PC-9 (cell line): ENCODE results near the gene MRPL21. TPM values are rescaled to one million over a fixed set of nuclear protein-coding genes. Genes with fewer than 3 reads are reported as not detected.

Source experiments
- BruUV-seq: library from RNA; stranded (reverse); fragments of 400-500 nt; replicated peaks from 2 replicates; lab custom pipeline; 2021; lab: Mats Ljungman, UMichigan
- CTCF ChIA-PET: fragments of 300-600 bp; sonication (Branson Sonifier 250); formaldehyde crosslinking; loops from one replicate; lab custom pipeline; 2022; ENCODE audit warnings: antibody characterized with exemption; lab: Charles Lee
- POLR2A ChIA-PET: fragments of 300-600 bp; sonication (Branson Sonifier 250); formaldehyde crosslinking; loops from one replicate; lab custom pipeline; 2022; ENCODE audit warnings: antibody characterized with exemption; ENCODE audit not compliant: unreplicated experiment; lab: Charles Lee
- DNase-seq, 2 experiments: peaks; one replicate each; pipeline versions ENCODE4 v3.0.0 to v3.0.0-alpha.2; 2015 to 2022; ENCODE audit warnings: mixed read lengths in 1 of 2
- H2AFZ ChIP-seq: fragments of 200-600 bp; sonication (generic); 2 replicates; pipeline ENCODE4 v1.8.1; 2017; ENCODE audit warnings: antibody characterized with exemption
- H3F3A ChIP-seq: fragments of 200-600 bp; sonication (generic); 2 replicates; pipeline ENCODE4 v1.8.1; 2017; ENCODE audit warnings: antibody characterized with exemption, mild to moderate bottlenecking, low read depth; ENCODE audit not compliant: insufficient read depth
- H3K27ac ChIP-seq: fragments of 200-600 bp; sonication (generic); 2 replicates; pipeline ENCODE4 v1.6.1; 2016; ENCODE audit warnings: mixed run types
- H3K27me3 ChIP-seq: fragments of 200-600 bp; sonication (generic); 2 replicates; pipeline ENCODE4 v1.6.1; 2016; ENCODE audit warnings: low read depth, mixed run types; ENCODE audit not compliant: insufficient read depth
- H3K36me3 ChIP-seq: fragments of 200-600 bp; sonication (generic); 2 replicates; pipeline ENCODE4 v1.6.1; 2016; ENCODE audit warnings: low read depth, mixed run types
- H3K4me1 ChIP-seq: fragments of 200-600 bp; sonication (generic); replicated peaks from 2 replicates; pipeline ENCODE4 v1.6.1; 2016; ENCODE audit warnings: mixed run types; ENCODE audit not compliant: insufficient read depth
- H3K4me2 ChIP-seq: fragments of 200-600 bp; sonication (generic); 2 replicates; pipeline ENCODE4 v1.6.1; 2017; ENCODE audit warnings: mixed run types
- H3K4me3 ChIP-seq: fragments of 200-600 bp; sonication (generic); 2 replicates; pipeline ENCODE4 v1.6.1; 2016; ENCODE audit warnings: mixed run types
- H3K79me2 ChIP-seq: fragments of 200-600 bp; sonication (generic); 2 replicates; pipeline ENCODE4 v1.6.1; 2017; ENCODE audit warnings: low read depth, mixed run types
- H3K9me2 ChIP-seq: fragments of 200-600 bp; sonication (generic); 2 replicates; pipeline ENCODE4 v1.8.1; 2017; ENCODE audit warnings: mild to moderate bottlenecking; ENCODE audit not compliant: insufficient read depth
- H3K9me3 ChIP-seq: fragments of 200-600 bp; sonication (generic); 2 replicates; pipeline ENCODE4 v1.8.1; 2016; ENCODE audit warnings: low read depth; ENCODE audit not compliant: insufficient read depth
- H4K20me1 ChIP-seq: fragments of 200-600 bp; sonication (generic); 2 replicates; pipeline ENCODE4 v1.8.1; 2017; ENCODE audit not compliant: insufficient read depth
- EZH2 ChIP-seq: fragments of 200-600 bp; sonication (generic); IDR thresholded peaks from 2 replicates; pipeline ENCODE4 v1.8.0; 2017; ENCODE audit warnings: antibody characterized with exemption, low read depth
- intact Hi-C: fragments of 100-400 bp; cut with micrococcal nuclease; formaldehyde crosslinking; loops from one replicate; pipeline ENCODE4 v1.10.0; 2022; ENCODE audit not compliant: unreplicated experiment
- total RNA-seq: library from RNA; stranded (reverse); gene quantifications from 2 replicates; pipeline ENCODE4 v1.2.3, GENCODE V29; 2021
- TF ChIP-seq, protein P1 (sequence below): fragments of 200-600 bp; sonication (generic); conservative IDR thresholded peaks from 2 replicates; pipeline ENCODE4 v1.6.1; 2017; ENCODE audit warnings: mixed run types, antibody characterized with exemption, mild to moderate bottlenecking, moderate library complexity

MRPL21 gene
- total RNA-seq, 1 experiment from 2014 or later = 88.0 TPM

DNA sequence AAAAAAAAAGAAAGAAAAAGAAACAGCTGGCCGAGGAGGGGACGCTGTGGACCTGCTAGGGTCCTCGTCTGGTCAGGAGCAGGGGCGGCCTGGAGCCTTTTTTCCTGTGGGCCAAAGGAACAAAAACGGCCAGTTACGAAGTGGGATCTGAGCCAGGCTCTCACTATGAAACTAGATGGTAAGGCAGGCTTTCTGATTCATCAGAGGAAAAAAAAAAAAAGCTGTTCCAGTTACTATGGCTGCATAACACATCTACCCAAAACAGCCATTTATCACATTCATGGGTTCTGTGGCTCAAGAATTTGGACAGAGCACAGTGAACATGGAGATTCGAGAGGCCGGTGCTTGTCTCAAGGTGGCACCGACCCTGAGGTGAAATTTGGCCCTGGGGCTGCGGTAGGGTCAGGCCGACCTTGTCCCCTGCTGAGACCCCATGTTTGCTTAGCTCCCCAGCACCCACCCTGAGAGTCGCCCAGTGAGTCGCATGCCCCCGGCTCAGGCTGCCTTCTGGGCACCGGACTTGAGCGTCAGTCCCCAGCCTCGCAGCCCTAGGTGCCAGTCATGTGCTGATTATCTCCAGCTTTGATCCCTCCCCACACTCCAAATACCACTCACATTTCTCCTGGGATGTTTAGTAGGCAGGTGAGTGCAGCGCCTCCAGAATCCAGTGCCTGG, 42.9 kb upstream of the MRPL21 start:
- H3F3A ChIP-seq = 0 out of 2 replicates have a peak, but pooled peaks cover 4% of the 10 kb centered on the region
- no peak overlapping the region for H3K4me2 ChIP-seq
- H3K36me3 ChIP-seq = no peaks in the 10 kb centered on the region
- H4K20me1 ChIP-seq = no peaks in the 10 kb centered on the region
- intact Hi-C loops = no loop called here
- no peak overlapping the region for H3K27ac ChIP-seq
- H3K9me3 ChIP-seq = no peaks in the 10 kb centered on the region
- no peaks in the 10 kb centered on the region for H3K9me2 ChIP-seq
- CTCF ChIA-PET = interaction anchor here (0.5 to 0.6 kb wide), 4 partner anchors 98 to 426 kb away, joined by 3 to 6 read pairs (median 4); no protein-coding TSS in a partner anchor
- no peak overlapping the region for H3K4me3 ChIP-seq
- TF ChIP-seq, protein P1, sequence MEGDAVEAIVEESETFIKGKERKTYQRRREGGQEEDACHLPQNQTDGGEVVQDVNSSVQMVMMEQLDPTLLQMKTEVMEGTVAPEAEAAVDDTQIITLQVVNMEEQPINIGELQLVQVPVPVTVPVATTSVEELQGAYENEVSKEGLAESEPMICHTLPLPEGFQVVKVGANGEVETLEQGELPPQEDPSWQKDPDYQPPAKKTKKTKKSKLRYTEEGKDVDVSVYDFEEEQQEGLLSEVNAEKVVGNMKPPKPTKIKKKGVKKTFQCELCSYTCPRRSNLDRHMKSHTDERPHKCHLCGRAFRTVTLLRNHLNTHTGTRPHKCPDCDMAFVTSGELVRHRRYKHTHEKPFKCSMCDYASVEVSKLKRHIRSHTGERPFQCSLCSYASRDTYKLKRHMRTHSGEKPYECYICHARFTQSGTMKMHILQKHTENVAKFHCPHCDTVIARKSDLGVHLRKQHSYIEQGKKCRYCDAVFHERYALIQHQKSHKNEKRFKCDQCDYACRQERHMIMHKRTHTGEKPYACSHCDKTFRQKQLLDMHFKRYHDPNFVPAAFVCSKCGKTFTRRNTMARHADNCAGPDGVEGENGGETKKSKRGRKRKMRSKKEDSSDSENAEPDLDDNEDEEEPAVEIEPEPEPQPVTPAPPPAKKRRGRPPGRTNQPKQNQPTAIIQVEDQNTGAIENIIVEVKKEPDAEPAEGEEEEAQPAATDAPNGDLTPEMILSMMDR = no peak
- TF ChIP-seq EZH2 = no peak
- H3K27me3 ChIP-seq = no peaks in the 10 kb centered on the region
- POLR2A ChIA-PET = interaction anchor here (0.5 to 0.7 kb wide), 4 partner anchors 36 to 354 kb away, joined by 3 to 7 read pairs (median 4); no protein-coding TSS in a partner anchor
- BruUV-seq = no TSS peak
- H2AFZ ChIP-seq = no peak overlapping the region
- peak; percentile 36 to 74 for DNase-seq
- H3K4me1 ChIP-seq = no peaks in the 10 kb centered on the region
- no peaks in the 10 kb centered on the region for H3K79me2 ChIP-seq

DNA sequence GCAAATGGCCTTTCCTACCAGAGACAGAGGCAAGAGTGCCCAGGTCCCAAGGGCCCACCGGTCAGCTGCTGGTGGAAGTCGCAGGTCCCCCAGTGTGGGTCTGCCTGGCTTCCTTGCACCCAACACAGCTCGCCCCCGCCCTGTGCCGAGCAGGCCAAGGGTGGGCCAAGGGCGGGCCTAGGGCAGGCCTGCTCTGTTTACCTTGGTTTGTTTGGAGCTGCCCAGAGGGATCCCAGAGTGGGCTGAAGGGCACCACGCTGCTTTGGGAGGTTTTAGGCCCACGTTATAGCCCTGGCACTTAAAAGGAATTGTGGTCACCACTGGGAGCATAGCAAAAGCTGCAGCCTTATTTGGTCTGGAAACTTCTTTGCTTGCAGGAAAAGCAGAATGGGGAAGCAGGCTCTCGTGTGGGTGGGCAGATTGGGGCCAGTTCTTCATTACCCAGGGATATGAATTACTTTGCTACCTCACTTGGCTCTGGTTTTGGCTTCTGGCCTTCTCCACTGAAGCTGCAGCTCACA, 39.2 kb upstream of the MRPL21 start:
- no peak for DNase-seq
- ChIA-PET POLR2A (no interaction called here), CTCF (no interaction called here)
- no peaks in the 10 kb centered on the region for H3K4me1 ChIP-seq
- H3K4me3 ChIP-seq = no peak overlapping the region
- H3K36me3 ChIP-seq = no peaks in the 10 kb centered on the region
- no peaks in the 10 kb centered on the region for H3K9me3 ChIP-seq
- intact Hi-C loops = no loop called here
- H3K9me2 ChIP-seq = no peaks in the 10 kb centered on the region
- H3K4me2 ChIP-seq = no peak overlapping the region
- H4K20me1 ChIP-seq = no peaks in the 10 kb centered on the region
- TSS peak; percentile 21 for BruUV-seq
- H3K27ac ChIP-seq = no peak overlapping the region
- no peak for TF ChIP-seq EZH2
- TF ChIP-seq, protein P1 = no peak
- no peaks in the 10 kb centered on the region for H3K27me3 ChIP-seq
- no peaks in the 10 kb centered on the region for H3K79me2 ChIP-seq
- no peak overlapping the region for H2AFZ ChIP-seq
- H3F3A ChIP-seq = 0 out of 2 replicates have a peak, but pooled peaks cover 7% of the 10 kb centered on the region

DNA sequence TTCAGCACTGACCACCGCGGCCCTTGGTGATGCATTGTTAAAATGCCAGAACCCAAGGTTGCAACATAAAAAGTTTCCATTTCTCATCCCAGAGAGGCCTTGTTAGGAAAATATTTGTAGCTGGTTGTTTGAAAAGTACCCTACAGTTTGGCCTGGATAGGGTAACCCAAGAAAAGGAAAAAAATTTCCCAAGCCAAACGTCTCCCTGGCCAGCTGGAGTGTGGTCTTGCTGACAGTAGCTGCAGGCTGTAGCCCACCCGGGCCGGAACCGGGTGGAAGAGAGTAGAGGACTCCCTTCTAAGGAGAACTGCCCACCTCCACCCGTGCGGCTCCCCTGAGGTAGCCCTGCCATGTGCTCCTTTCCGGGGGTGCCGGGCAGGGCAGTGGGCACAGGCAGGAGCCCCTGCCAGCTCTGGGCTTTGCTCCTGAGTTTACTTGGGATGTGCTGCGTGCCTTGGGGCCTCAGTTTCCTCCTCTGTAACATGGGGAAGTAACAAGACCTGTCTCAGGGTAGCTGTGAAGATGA, 38.5 kb upstream of the MRPL21 start:
- no peaks in the 10 kb centered on the region for H3K9me2 ChIP-seq

More for the DNA sequence above, 38.5 kb upstream of the MRPL21 start:
- no peak overlapping the region for H3K4me3 ChIP-seq
- intact Hi-C loops = no loop called here
- CTCF ChIA-PET = no interaction called here
- no peaks in the 10 kb centered on the region for H3K79me2 ChIP-seq
- H3K4me2 ChIP-seq = no peak overlapping the region
- POLR2A ChIA-PET = interaction anchor here (0.7 kb wide), 1 partner anchor 750 kb away, joined by 5 read pairs; no protein-coding TSS in a partner anchor
- no peaks in the 10 kb centered on the region for H3K9me3 ChIP-seq
- H3K27me3 ChIP-seq = no peaks in the 10 kb centered on the region
- no peaks in the 10 kb centered on the region for H3K36me3 ChIP-seq
- no peaks in the 10 kb centered on the region for H4K20me1 ChIP-seq
- H3F3A ChIP-seq = 0 out of 2 replicates have a peak, but pooled peaks cover 7% of the 10 kb centered on the region
- TF ChIP-seq, protein P1 = no peak
- TF ChIP-seq EZH2 = no peak
- no peak for DNase-seq
- no peak overlapping the region for H2AFZ ChIP-seq
- H3K27ac ChIP-seq = no peak overlapping the region
- BruUV-seq = no TSS peak
- no peaks in the 10 kb centered on the region for H3K4me1 ChIP-seq
